Stimulated activated CD4-positive, alpha-beta T cell treated with anti-CD3 and anti-CD28 coated beads, Interleukin-15, amount 100 ng/mL, for 48 hours (primary cell): ENCODE results near the gene PPFIBP1.
"Not testable (repeated sequence)": the region's sequence is repeated elsewhere in the genome, so short reads cannot be mapped to it uniquely, and the experiment has no call there.

Experiments
- DNase-seq, 2 donors: peaks; one replicate each; pipeline ENCODE4 v3.0.0-alpha.2; 2020; ENCODE audit warnings: low read depth in 2 of 2

The PPFIBP1 gene

GRCh38 chr12:27709932-27710591, 186.1 kb downstream of the PPFIBP1 start:
- peak in 1 of 2 donors; percentile 2 for DNase-seq

- DNase-seq = peak; percentile 81 to 88
Measured at GRCh38 chr12:27710592-27711316, 186.7 kb downstream of the PPFIBP1 start, which contains the start of gene MRPS35. TSS of gene MRPS35 (plus strand) at chr12:27710832. CDS start at chr12:27710844, 12 bp downstream.

- peak in 1 of 2 donors; percentile 3 for DNase-seq
Measured at GRCh38 chr12:27711317-27711682, 187.3 kb downstream of the PPFIBP1 start.

GRCh38 chr12:27711967-27712366, 188.0 kb downstream of the PPFIBP1 start:
- no peak for DNase-seq

- DNase-seq = no peak
Measured at GRCh38 chr12:27723212-27723611, 199.2 kb downstream of the PPFIBP1 start.

- no peak for DNase-seq
Measured at GRCh38 chr12:27730097-27730588, 206.1 kb downstream of the PPFIBP1 start.

GRCh38 chr12:27732281-27732680, 208.3 kb downstream of the PPFIBP1 start:
- no peak for DNase-seq

GRCh38 chr12:27733052-27733656, 209.1 kb downstream of the PPFIBP1 start:
- no peak for DNase-seq

- DNase-seq = no peak
Measured at GRCh38 chr12:27733791-27734190, 209.8 kb downstream of the PPFIBP1 start.

- not testable (repeated sequence) for DNase-seq
Measured at GRCh38 chr12:27734321-27734720, 210.3 kb downstream of the PPFIBP1 start.

- no peak for DNase-seq
Measured at GRCh38 chr12:27743601-27744000, 219.6 kb downstream of the PPFIBP1 start.
